K562 (cell line): ENCODE measurements around the gene SFT2D2. TPM values are rescaled to one million over a fixed set of nuclear protein-coding genes. Genes with fewer than 3 reads are reported as not detected.
A peak's percentile ranks its signal among the peaks of the same experiment; 100 is the strongest.

Experiments
- ATF7 ChIP-seq: fragments of 450-650 bp; IDR thresholded peaks from 2 replicates; pipeline ENCODE4 v1.7.1; 2014; ENCODE audit warnings: mild to moderate bottlenecking, moderate library complexity
- E2F3 ChIP-seq: fragments of 250-450 bp; sonication (Bioruptor Pico); IDR thresholded peaks from 2 replicates; pipeline ENCODE4 v1.4.0; 2020; ENCODE audit warnings: mild to moderate bottlenecking
- ELF2 ChIP-seq: fragments of 250-450 bp; sonication (Bioruptor Pico); IDR thresholded peaks from 2 replicates; pipeline ENCODE4 v1.5.0; 2021; ENCODE audit warnings: mild to moderate bottlenecking
- ERF ChIP-seq: fragments of 450-650 bp; formaldehyde crosslinking; IDR thresholded peaks from 2 replicates; pipeline ENCODE4 v1.4.0; 2020; ENCODE audit warnings: mild to moderate bottlenecking, mixed read lengths
- FOXA3 ChIP-seq, 2 experiments: fragments of 450-650 bp in 1 of 2; sonication (generic) in 1 of 2; formaldehyde crosslinking; IDR thresholded peaks in 1 of 2; conservative IDR thresholded peaks in 1 of 2; 2 replicates each; pipeline versions ENCODE4 v1.4.0 to v1.8.0; 2020 to 2022; ENCODE audit warnings: mild to moderate bottlenecking in 2 of 2, missing genetic modification reagents in 1 of 2
- HDAC3 ChIP-seq: fragments of 450-650 bp; IDR thresholded peaks from 2 replicates; pipeline ENCODE4 v1.6.1; 2018; ENCODE audit warnings: borderline replicate concordance, mild to moderate bottlenecking, moderate library complexity; ENCODE audit not compliant: partially characterized antibody
- HIVEP1 ChIP-seq: fragments of 250-450 bp; sonication (Bioruptor Pico); IDR thresholded peaks from 2 replicates; pipeline ENCODE4 v1.4.0; 2020; ENCODE audit warnings: mild to moderate bottlenecking
- IFI16 ChIP-seq: fragments of 250-450 bp; sonication (Bioruptor Pico); IDR thresholded peaks from 2 replicates; pipeline ENCODE4 v2.1.2; 2022; ENCODE audit warnings: mild to moderate bottlenecking, inconsistent platforms
- JUNB ChIP-seq: fragments of 450-650 bp; formaldehyde crosslinking; conservative IDR thresholded peaks from 2 replicates; pipeline ENCODE4 v1.4.0; 2020; ENCODE audit warnings: mild to moderate bottlenecking
- MED1 ChIP-seq: sonication (generic); formaldehyde crosslinking; IDR thresholded peaks from 2 replicates; pipeline ENCODE4 v1.8.1; 2023; ENCODE audit warnings: missing genetic modification reagents, borderline replicate concordance
- NFIX ChIP-seq: fragments of 250-450 bp; sonication (Bioruptor Pico); IDR thresholded peaks from 2 replicates; pipeline ENCODE4 v1.4.0; 2020; ENCODE audit warnings: low read depth, mild to moderate bottlenecking, moderate library complexity
- PTTG1 ChIP-seq: fragments of 450-650 bp; IDR thresholded peaks from 2 replicates; pipeline ENCODE4 v1.6.1; 2016; ENCODE audit warnings: low read depth, mild to moderate bottlenecking, missing genetic modification characterization, missing compliant biosample characterization
- STAG1 ChIP-seq: sonication (generic); formaldehyde crosslinking; IDR thresholded peaks from 2 replicates; pipeline ENCODE4 v1.5.0; 2020; ENCODE audit warnings: missing genetic modification reagents, borderline replicate concordance
- SUPT5H ChIP-seq: fragments of 450-650 bp; IDR thresholded peaks from 2 replicates; pipeline ENCODE4 v1.6.1; 2016
- ZFX ChIP-seq: sonication (generic); formaldehyde crosslinking; IDR thresholded peaks from 2 replicates; pipeline ENCODE4 v1.8.0; 2022; ENCODE audit warnings: mild to moderate bottlenecking, missing genetic modification reagents, moderate library complexity
- ZNF224 ChIP-seq: sonication (generic); formaldehyde crosslinking; IDR thresholded peaks from 2 replicates; pipeline ENCODE4 v1.8.0; 2022; ENCODE audit warnings: mild to moderate bottlenecking, missing genetic modification reagents
- ZZZ3 ChIP-seq: fragments of 450-650 bp; IDR thresholded peaks from 2 replicates; pipeline ENCODE4 v1.6.1; 2016; ENCODE audit warnings: antibody characterized with exemption, mild to moderate bottlenecking, moderate library complexity
- polyA plus RNA-seq, 8 experiments: library from polyadenylated mRNA; depleted of rRNA in 4 of 8; stranded (reverse) in 5 of 8; unstranded in 3 of 8; fragments of >200 nt; fragmentation: Nextera tagmentation in 2 of 8; fragmentation: Illumina TruSeq in 1 of 8; extraction: Ambion mirVana in 2 of 8; extraction: Trizol in 1 of 8; gene quantifications; 2 replicates each; pipeline versions ENCODE4 v1.2.1 to v1.2.3, GENCODE V29; 2011 to 2014; ENCODE audit warnings: inconsistent platforms in 1 of 8, missing spikeins in 1 of 8
- total RNA-seq, 7 experiments: library from RNA; depleted of rRNA in 6 of 7; stranded (reverse); fragments of >200 nt in 6 of 7; fragmentation: Illumina TruSeq in 2 of 7; extraction: Trizol in 2 of 7; gene quantifications; 2 replicates each; pipeline versions ENCODE4 v1.2.1 to v1.2.3, GENCODE V29; 2011 to 2021; ENCODE audit warnings: low replicate concordance in 1 of 7
- TF ChIP-seq, protein P1 (sequence below): fragments of 450-650 bp; IDR thresholded peaks from one replicate; pipeline ENCODE4 v1.6.1; 2018; ENCODE audit warnings: mild to moderate bottlenecking, moderate library complexity; ENCODE audit not compliant: partially characterized antibody
- TF ChIP-seq, protein P2 (sequence below): sonication (generic); formaldehyde crosslinking; IDR thresholded peaks from 2 replicates; pipeline ENCODE4 v1.8.0; 2022; ENCODE audit warnings: mild to moderate bottlenecking, missing genetic modification reagents
- TF ChIP-seq, protein P3 (sequence below), 3 experiments: fragments of 200-800 bp in 1 of 3; sonication (Bioruptor generic) in 1 of 3; sonication (generic) in 1 of 3; formaldehyde crosslinking in 1 of 3; IDR thresholded peaks; 2 replicates each; pipeline versions ENCODE4 v1.6.1 to v1.8.0; 2016 to 2022; ENCODE audit warnings: mild to moderate bottlenecking in 2 of 3, missing compliant biosample characterization in 2 of 3, missing genetic modification characterization in 2 of 3, missing genetic modification reagents in 1 of 3
- TF ChIP-seq, protein P4 (sequence below): fragments of 450-650 bp; IDR thresholded peaks from 2 replicates; pipeline ENCODE4 v1.6.1; 2016; ENCODE audit warnings: antibody characterized with exemption
- TF ChIP-seq, protein P5 (sequence below): sonication (generic); formaldehyde crosslinking; IDR thresholded peaks from 2 replicates; pipeline ENCODE4 v1.8.0; 2023; ENCODE audit warnings: mild to moderate bottlenecking, missing genetic modification reagents

SFT2D2 gene
- total and polyA plus RNA-seq, 9 of the 15 experiments (the other 6 are each of a cell fraction or from before 2014, with no cell fraction given): 3.4 to 50.1 (median 21.6) TPM

DNA sequence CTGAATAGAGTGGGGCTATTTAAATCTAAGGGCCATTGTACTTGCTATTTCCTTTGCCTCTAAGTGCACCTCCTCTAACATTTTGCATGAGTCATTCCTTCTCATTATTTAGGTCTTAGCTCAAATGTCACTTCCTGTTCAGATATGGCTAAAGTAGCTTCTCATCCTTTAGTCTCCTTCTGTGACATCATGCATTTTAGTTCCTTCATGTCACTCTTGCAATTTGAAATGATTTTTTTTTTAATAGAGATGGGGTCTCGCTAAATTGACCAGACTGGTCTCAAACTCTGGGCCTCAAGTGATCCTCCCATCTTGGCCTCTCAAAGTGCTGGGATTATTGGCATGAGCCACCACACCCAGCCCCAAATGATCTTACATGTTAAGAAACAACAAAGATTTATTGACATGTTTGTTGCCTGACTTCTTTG is 61.4 kb downstream of the SFT2D2 start (continued):
- TF ChIP-seq, protein P1, sequence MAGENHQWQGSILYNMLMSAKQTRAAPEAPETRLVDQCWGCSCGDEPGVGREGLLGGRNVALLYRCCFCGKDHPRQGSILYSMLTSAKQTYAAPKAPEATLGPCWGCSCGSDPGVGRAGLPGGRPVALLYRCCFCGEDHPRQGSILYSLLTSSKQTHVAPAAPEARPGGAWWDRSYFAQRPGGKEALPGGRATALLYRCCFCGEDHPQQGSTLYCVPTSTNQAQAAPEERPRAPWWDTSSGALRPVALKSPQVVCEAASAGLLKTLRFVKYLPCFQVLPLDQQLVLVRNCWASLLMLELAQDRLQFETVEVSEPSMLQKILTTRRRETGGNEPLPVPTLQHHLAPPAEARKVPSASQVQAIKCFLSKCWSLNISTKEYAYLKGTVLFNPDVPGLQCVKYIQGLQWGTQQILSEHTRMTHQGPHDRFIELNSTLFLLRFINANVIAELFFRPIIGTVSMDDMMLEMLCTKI: no peak
- TF ChIP-seq, protein P2, sequence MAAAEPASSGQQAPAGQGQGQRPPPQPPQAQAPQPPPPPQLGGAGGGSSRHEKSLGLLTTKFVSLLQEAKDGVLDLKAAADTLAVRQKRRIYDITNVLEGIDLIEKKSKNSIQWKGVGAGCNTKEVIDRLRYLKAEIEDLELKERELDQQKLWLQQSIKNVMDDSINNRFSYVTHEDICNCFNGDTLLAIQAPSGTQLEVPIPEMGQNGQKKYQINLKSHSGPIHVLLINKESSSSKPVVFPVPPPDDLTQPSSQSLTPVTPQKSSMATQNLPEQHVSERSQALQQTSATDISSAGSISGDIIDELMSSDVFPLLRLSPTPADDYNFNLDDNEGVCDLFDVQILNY (CRISPR knock-in tag): no peak
- TF ChIP-seq STAG1 (CRISPR knock-in tag) (no peak), FOXA3 (CRISPR knock-in tag; conservative IDR thresholded peaks at IDR 0.05 in 1 of 2, IDR thresholded peaks at IDR 0.05 in 1 of 2) (no peak), PTTG1 (no peak), SUPT5H (no peak), ELF2 (CRISPR knock-in tag) (no peak), JUNB (CRISPR knock-in tag) (peak; percentile 64), ATF7 (peak; percentile 96), HIVEP1 (no peak), MED1 (CRISPR knock-in tag) (no peak), ZFX (no peak), ERF (CRISPR knock-in tag) (no peak), ZZZ3 (no peak), NFIX (CRISPR knock-in tag) (no peak), IFI16 (no peak), ZNF224 (no peak), HDAC3 (no peak), E2F3 (CRISPR knock-in tag) (no peak)
- TF ChIP-seq, protein P3, sequence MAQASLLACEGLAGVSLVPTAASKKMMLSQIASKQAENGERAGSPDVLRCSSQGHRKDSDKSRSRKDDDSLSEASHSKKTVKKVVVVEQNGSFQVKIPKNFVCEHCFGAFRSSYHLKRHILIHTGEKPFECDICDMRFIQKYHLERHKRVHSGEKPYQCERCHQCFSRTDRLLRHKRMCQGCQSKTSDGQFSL (CRISPR knock-in tag; IDR thresholded peaks at IDR 0.05): no peak
- TF ChIP-seq, protein P3 (tag; IDR thresholded peaks at IDR 0.05): no peak
- TF ChIP-seq, protein P4, sequence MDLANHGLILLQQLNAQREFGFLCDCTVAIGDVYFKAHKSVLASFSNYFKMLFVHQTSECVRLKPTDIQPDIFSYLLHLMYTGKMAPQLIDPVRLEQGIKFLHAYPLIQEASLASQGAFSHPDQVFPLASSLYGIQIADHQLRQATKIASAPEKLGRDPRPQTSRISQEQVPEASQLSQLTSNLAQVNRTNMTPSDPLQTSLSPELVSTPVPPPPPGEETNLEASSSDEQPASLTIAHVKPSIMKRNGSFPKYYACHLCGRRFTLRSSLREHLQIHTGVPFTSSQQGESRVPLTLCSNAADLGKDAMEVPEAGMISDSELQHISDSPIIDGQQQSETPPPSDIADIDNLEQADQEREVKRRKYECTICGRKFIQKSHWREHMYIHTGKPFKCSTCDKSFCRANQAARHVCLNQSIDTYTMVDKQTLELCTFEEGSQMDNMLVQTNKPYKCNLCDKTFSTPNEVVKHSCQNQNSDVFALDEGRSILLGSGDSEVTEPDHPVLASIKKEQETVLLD: no peak
- TF ChIP-seq, protein P5, sequence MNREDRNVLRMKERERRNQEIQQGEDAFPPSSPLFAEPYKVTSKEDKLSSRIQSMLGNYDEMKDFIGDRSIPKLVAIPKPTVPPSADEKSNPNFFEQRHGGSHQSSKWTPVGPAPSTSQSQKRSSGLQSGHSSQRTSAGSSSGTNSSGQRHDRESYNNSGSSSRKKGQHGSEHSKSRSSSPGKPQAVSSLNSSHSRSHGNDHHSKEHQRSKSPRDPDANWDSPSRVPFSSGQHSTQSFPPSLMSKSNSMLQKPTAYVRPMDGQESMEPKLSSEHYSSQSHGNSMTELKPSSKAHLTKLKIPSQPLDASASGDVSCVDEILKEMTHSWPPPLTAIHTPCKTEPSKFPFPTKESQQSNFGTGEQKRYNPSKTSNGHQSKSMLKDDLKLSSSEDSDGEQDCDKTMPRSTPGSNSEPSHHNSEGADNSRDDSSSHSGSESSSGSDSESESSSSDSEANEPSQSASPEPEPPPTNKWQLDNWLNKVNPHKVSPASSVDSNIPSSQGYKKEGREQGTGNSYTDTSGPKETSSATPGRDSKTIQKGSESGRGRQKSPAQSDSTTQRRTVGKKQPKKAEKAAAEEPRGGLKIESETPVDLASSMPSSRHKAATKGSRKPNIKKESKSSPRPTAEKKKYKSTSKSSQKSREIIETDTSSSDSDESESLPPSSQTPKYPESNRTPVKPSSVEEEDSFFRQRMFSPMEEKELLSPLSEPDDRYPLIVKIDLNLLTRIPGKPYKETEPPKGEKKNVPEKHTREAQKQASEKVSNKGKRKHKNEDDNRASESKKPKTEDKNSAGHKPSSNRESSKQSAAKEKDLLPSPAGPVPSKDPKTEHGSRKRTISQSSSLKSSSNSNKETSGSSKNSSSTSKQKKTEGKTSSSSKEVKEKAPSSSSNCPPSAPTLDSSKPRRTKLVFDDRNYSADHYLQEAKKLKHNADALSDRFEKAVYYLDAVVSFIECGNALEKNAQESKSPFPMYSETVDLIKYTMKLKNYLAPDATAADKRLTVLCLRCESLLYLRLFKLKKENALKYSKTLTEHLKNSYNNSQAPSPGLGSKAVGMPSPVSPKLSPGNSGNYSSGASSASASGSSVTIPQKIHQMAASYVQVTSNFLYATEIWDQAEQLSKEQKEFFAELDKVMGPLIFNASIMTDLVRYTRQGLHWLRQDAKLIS (CRISPR knock-in tag): no peak
